Ascending aorta (tissue), 2 donors: ENCODE results near the gene PLA2G2A. TPM values are rescaled to one million over a fixed set of nuclear protein-coding genes. Genes with fewer than 3 reads are reported as not detected.
"Not testable (repeated sequence)": the region's sequence is repeated elsewhere in the genome, so short reads cannot be mapped to it uniquely, and the experiment has no call there.

Experiments used
- DNase-seq, 2 donors: peaks; one replicate each; pipeline ENCODE4 v3.0.0-alpha.2; 2019; ENCODE audit warnings: low spot score in 2 of 2
- H3K27ac ChIP-seq, 2 donors: fragments of 200-600 bp; sonication (generic); one replicate each; pipeline ENCODE4 v1.5.1; 2016 to 2017; ENCODE audit warnings: mild to moderate bottlenecking in 1 of 2
- H3K27me3 ChIP-seq: fragments of 200-600 bp; sonication (generic); one replicate; pipeline ENCODE4 v1.5.1; 2017
- H3K36me3 ChIP-seq, 2 donors: fragments of 200-600 bp; sonication (generic); one replicate each; pipeline ENCODE4 v1.5.1; 2016
- H3K4me1 ChIP-seq, 2 donors: fragments of 200-600 bp; sonication (generic); one replicate each; pipeline ENCODE4 v1.5.1; 2016 to 2017; ENCODE audit warnings: mild to moderate bottlenecking in 1 of 2
- H3K4me3 ChIP-seq, 2 donors: fragments of 200-600 bp; sonication (generic); one replicate each; pipeline ENCODE4 v1.5.1; 2016 to 2017; ENCODE audit warnings: mild to moderate bottlenecking in 1 of 2
- H3K9me3 ChIP-seq, 2 donors: fragments of 200-600 bp; sonication (generic); one replicate each; pipeline ENCODE4 v1.5.1; 2016
- intact Hi-C: fragments of 100-400 bp; cut with DNase I; formaldehyde crosslinking; loops from one replicate; pipeline ENCODE4 v1.15.1; 2023
- total RNA-seq: library from RNA; depleted of rRNA; stranded (reverse); fragments of >200 nt; gene quantifications from one replicate; pipeline ENCODE4 v1.1.0, GENCODE V29; 2016
- TF ChIP-seq, protein P1 (sequence below), 3 experiments: fragments of 200-600 bp in 2 of 3; fragments of 450-650 bp in 1 of 3; sonication (generic) in 2 of 3; IDR thresholded peaks; one replicate each; pipeline ENCODE4 v1.5.1; 2016 to 2019; ENCODE audit warnings: antibody characterized with exemption in 3 of 3, mild to moderate bottlenecking in 1 of 3, moderate library complexity in 1 of 3

PLA2G2A gene
- total RNA-seq, 1 donor from 2014 or later, result 761 TPM

DNA sequence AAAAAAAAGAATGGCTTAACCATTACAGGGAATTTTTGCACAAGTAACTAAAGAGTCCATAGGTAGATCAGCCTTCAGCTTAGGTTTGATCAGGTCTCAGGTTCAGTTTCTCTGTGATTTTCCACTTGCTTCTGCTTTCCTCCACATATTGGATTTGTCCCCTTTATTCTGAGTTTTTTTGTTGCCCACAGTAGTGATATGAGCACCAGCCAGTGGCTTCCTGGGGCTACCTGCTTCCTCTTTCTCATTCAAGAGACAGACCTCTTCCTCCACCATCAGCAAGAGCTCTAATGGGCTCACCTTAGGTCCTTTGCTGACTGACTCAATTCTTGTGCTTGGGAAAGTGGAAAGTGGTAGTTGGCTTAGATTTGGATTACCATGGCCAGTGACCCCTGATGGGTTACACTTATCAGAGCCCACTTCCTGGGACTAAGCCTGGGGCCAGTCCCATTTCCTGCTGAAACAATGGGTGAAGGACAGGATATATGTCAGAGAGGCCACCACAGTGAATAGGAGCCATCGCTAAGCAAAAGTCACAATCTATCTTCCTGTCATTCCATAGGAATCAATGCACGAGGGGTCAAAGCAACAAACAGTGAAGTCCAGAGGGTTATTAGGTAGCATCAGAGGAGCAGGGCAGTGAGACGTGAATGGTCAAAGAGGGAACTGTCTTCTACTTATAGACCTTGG is 43.2 kb downstream of the PLA2G2A start:
- Histone ChIP-seq H3K4me1 (no peaks in the 10 kb centered on the region), H3K36me3 (no peaks in the 10 kb centered on the region), H3K27ac (no peak overlapping the region), H3K27me3 (no peaks in the 10 kb centered on the region), H3K4me3 (no peak overlapping the region), H3K9me3 (peaks cover 0 to 5% of the 10 kb centered on the region in 2 donors)
- no peak for DNase-seq
- TF ChIP-seq, protein P1, sequence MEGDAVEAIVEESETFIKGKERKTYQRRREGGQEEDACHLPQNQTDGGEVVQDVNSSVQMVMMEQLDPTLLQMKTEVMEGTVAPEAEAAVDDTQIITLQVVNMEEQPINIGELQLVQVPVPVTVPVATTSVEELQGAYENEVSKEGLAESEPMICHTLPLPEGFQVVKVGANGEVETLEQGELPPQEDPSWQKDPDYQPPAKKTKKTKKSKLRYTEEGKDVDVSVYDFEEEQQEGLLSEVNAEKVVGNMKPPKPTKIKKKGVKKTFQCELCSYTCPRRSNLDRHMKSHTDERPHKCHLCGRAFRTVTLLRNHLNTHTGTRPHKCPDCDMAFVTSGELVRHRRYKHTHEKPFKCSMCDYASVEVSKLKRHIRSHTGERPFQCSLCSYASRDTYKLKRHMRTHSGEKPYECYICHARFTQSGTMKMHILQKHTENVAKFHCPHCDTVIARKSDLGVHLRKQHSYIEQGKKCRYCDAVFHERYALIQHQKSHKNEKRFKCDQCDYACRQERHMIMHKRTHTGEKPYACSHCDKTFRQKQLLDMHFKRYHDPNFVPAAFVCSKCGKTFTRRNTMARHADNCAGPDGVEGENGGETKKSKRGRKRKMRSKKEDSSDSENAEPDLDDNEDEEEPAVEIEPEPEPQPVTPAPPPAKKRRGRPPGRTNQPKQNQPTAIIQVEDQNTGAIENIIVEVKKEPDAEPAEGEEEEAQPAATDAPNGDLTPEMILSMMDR (IDR thresholded peaks at IDR 0.05), result no peak
- intact Hi-C loops, result no loop called here

DNA sequence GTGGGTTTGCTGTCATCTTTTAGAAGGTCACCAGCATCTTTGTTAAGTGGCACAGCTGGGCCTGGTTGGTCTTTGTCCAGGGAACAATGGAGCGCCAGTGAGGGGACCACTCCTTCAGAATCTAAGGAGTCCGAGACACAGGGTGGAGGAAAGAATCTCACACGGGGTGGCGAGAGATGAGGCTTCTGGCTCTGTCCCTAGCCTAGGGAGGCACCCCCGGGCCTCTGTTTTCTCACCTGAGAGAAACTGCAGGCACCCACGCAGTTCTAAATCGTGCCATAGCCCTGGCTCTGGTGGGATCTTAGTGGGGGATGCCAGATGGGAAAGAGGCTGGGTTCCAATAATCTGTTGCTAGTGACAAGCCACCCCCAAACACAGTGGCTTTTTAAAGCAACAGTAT is 45.1 kb downstream of the PLA2G2A start:
- Histone ChIP-seq H3K36me3 (no peaks in the 10 kb centered on the region), H3K27ac (no peak overlapping the region), H3K4me3 (no peak overlapping the region), H3K27me3 (no peaks in the 10 kb centered on the region), H3K9me3 (peaks cover 0 to 5% of the 10 kb centered on the region in 2 donors), H3K4me1 (no peaks in the 10 kb centered on the region)
- DNase-seq, result no peak
- intact Hi-C loops, result no loop called here
- TF ChIP-seq, protein P1 (IDR thresholded peaks at IDR 0.05), result no peak

DNA sequence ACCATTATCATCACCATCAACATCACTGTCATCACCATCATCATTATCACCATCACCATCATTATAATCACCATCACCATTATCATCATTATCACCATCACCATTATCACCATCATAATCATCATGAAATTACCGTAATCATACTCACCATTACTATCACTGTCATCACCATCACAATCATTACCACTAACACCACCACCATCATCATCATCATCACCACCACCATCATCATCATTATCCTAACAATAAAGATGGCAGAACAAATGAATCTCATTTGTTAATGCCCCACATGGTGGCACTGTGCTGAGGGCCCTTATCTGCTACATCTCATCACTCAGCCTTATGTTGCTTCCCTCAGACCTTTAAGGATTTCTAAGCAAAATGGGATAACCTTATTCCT is 46.6 kb downstream of the PLA2G2A start:
- no peak overlapping the region for H3K4me3 ChIP-seq
- no peak for DNase-seq
- no peak overlapping the region for H3K27ac ChIP-seq
- H3K4me1 ChIP-seq, result no peaks in the 10 kb centered on the region
- intact Hi-C loops, result no loop called here
- TF ChIP-seq, protein P1 (IDR thresholded peaks at IDR 0.05), result no peak
- H3K9me3 ChIP-seq, result peaks cover 0 to 5% of the 10 kb centered on the region in 2 donors
- no peaks in the 10 kb centered on the region for H3K27me3 ChIP-seq
- no peaks in the 10 kb centered on the region for H3K36me3 ChIP-seq

DNA sequence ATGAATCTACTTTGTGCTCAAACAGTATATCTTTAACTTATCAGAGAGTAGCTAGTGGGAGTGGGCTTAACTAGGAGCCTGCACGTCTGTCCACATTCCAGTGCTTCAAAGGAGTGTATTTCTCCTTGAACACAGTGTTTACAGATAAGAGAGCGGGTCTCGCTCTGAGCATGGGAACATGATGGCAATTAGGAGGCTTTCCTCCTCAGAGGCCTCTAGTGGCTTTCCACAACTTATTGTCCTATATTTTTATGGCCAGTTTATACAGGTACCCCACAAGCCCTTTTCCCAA is 52.3 kb downstream of the PLA2G2A start:
- H3K27ac ChIP-seq, H3K4me3 ChIP-seq, H3K9me3 ChIP-seq, H3K27me3 ChIP-seq, H3K36me3 ChIP-seq, DNase-seq, intact Hi-C loops, H3K4me1 ChIP-seq: not testable (repeated sequence)

DNA sequence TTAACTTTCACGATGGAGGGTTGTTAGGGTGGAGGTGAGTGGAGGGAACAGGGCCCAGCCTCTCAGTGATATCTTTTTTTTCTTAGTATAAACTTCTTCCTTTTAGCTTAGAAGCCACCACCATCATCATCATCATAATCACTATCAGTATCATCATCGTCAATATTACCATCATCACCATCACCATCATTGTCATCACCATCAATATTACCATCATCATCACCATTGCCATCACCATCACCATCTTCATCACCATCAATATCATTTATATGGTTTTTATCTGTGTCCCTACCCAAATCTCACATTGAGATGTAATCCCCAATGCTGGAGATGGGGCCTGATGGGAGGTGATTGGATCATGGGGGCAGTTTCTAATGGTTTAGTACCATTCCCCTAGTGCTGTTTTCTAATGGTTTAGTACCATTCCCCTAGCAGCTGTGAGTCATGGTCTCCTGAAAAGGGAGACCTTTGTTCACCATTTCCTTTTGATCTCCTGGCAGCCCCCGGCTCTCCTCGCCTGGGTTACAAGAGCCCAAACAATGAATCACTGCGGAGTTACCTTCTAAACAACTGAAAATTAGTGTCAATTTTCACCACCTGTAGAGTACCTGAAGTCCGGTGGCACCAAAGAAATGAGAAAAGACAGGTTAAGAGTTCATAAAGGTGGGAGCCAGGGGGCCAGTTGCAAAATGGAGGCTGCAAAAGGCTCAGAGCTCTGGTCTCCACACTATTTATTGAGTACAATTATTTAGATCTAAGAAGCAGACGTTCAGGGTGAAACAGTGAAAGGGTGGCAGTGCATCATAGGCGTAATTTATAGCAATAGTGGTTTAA is 52.9 kb downstream of the PLA2G2A start:
- Histone ChIP-seq H3K4me3 (no peak overlapping the region), H3K36me3 (no peaks in the 10 kb centered on the region), H3K9me3 (peaks cover 0 to 3% of the 10 kb centered on the region in 2 donors), H3K27me3 (no peaks in the 10 kb centered on the region), H3K27ac (no peak overlapping the region), H3K4me1 (no peaks in the 10 kb centered on the region)
- intact Hi-C loops, result no loop called here
- no peak for DNase-seq
- TF ChIP-seq, protein P1 (IDR thresholded peaks at IDR 0.05), result no peak

Other genes starting within 250 kb of the PLA2G2A start
- 5.7 TPM for gene TMCO4, start 179.7 kb downstream of the PLA2G2A start, total RNA-seq
- gene RNF186, start 164.3 kb downstream of the PLA2G2A start, total RNA-seq, result not detected
- 1.9 TPM for gene OTUD3, start 97.2 kb downstream of the PLA2G2A start, total RNA-seq
- gene PLA2G2E, start 56.0 kb downstream of the PLA2G2A start, total RNA-seq, result not detected
- 8.5 TPM for gene PLA2G5, start 90.6 kb upstream of the PLA2G2A start, total RNA-seq
- not detected for gene PLA2G2D, start 139.9 kb upstream of the PLA2G2A start, total RNA-seq
- not detected for gene PLA2G2F, start 159.7 kb upstream of the PLA2G2A start, total RNA-seq
- gene UBXN10, start 206.5 kb upstream of the PLA2G2A start, total RNA-seq, result not detected
- gene PLA2G2C, start 206.9 kb upstream of the PLA2G2A start, total RNA-seq, result not detected